ENCODE results near the gene PDE6C. TPM values are rescaled to one million over a fixed set of nuclear protein-coding genes. Genes with fewer than 3 reads are reported as not detected.

Gene PDE6C
- total and polyA plus RNA-seq, 4 experiments from 2014 or later: not detected

DNA sequence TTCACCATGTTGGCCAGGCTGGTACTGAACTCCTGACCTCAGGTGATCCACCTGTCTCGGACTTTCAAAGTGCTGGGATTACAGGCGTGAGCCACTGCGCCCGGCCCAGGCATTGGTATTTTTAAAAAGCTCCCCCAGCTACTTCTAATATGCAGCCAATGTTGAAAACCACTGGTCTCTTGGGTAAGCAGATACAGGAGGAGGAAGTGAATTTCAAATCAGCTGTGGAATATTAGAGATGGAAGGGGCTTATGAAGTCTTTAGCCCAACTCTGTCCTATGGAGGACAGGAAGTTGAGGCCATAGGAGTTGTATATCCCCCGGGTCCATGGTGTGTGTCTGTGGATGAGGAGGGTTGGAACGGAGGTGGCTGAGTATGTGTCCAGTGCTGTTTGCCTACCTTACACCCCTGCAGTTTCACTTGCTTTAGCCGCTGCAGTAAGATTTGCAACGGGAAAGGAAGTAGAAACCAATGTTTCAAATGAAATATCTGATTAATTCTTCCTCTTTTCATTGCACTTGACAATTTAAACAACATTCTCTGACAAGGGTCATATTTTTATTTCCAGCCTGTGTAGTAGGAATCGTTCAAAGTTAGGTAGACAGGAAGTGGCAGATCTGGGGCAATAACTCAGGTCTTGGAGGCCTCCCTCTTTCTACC is 3.4 kb downstream of the PDE6C start:
- intact Hi-C loops (cut with micrococcal nuclease): no loop called here
- no peak overlapping the region for H3K27ac Mint-ChIP-seq
- peak overlapping the region in 1 of 8 donors; percentile 23 for H3K4me3 Mint-ChIP-seq
- H3K27ac ChIP-seq (ENCODE audit: low read depth, low read length): no peak overlapping the region
- H3K27me3 Mint-ChIP-seq: peaks cover 2 to 5% of the 10 kb centered on the region in 2 donors
- DNase-seq: no peak
- H3K9me3 Mint-ChIP-seq: no peaks in the 10 kb centered on the region
- no peaks in the 10 kb centered on the region for H3K36me3 ChIP-seq (ENCODE audit: insufficient read depth, low read length)
- H3K36me3 Mint-ChIP-seq: no peaks in the 10 kb centered on the region
- H3K4me1 ChIP-seq (ENCODE audit: insufficient read depth, low read length): no peaks in the 10 kb centered on the region
- no peaks in the 10 kb centered on the region for H3K9me3 ChIP-seq (ENCODE audit: control insufficient read depth in 1 of 2, low read length in 2 of 2)
- CTCF ChIA-PET (ENCODE audit: partially characterized antibody): no interaction called here
- POLR2A ChIA-PET (ENCODE audit: partially characterized antibody): no interaction called here
- no peak overlapping the region for H3K4me3 ChIP-seq (ENCODE audit: low read length in 2 of 2)
- peaks cover 0 to 4% (median 0%) of the 10 kb centered on the region in 4 donors for H3K4me1 Mint-ChIP-seq
- H3K27me3 ChIP-seq (ENCODE audit: insufficient read depth, low read length): no peaks in the 10 kb centered on the region

DNA sequence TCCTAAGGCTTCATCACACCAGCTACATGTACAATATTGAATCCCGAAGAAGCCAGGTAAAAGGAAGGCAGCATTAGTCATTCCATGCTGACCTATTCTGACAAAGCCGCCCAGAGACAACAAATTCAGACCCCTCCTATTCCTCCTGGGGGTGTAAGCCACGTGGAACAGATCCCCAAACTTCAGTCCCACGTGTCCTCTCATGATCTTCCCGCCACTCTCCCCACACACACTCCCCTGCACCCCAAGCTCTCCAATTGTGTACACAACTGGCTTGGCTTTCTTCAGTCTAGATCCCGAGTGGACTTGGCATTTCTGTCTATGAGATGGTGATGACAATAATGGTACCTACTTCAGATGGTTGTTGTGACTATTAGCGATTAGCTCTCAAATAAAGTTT is 8.6 kb downstream of the PDE6C start:
- no peak overlapping the region for H3K4me3 Mint-ChIP-seq
- H3K27ac Mint-ChIP-seq: no peak overlapping the region
- peaks cover 9 to 17% of the 10 kb centered on the region in 2 donors for H3K27me3 Mint-ChIP-seq
- no peak overlapping the region for H3K27ac ChIP-seq (ENCODE audit: low read depth, low read length)
- H3K36me3 ChIP-seq (ENCODE audit: insufficient read depth, low read length): no peaks in the 10 kb centered on the region
- no peaks in the 10 kb centered on the region for H3K36me3 Mint-ChIP-seq
- H3K4me1 ChIP-seq (ENCODE audit: insufficient read depth, low read length): no peaks in the 10 kb centered on the region
- no peaks in the 10 kb centered on the region for H3K27me3 ChIP-seq (ENCODE audit: insufficient read depth, low read length)
- H3K4me1 Mint-ChIP-seq: peaks cover 0 to 4% (median 0%) of the 10 kb centered on the region in 4 donors
- DNase-seq: no peak
- POLR2A ChIA-PET (ENCODE audit: partially characterized antibody): no interaction called here
- intact Hi-C loops (cut with micrococcal nuclease): no loop called here
- no peaks in the 10 kb centered on the region for H3K9me3 Mint-ChIP-seq
- H3K4me3 ChIP-seq (ENCODE audit: low read length in 2 of 2): no peak overlapping the region
- H3K9me3 ChIP-seq (ENCODE audit: control insufficient read depth in 1 of 2, low read length in 2 of 2): no peaks in the 10 kb centered on the region
- CTCF ChIA-PET (ENCODE audit: partially characterized antibody): no interaction called here

DNA sequence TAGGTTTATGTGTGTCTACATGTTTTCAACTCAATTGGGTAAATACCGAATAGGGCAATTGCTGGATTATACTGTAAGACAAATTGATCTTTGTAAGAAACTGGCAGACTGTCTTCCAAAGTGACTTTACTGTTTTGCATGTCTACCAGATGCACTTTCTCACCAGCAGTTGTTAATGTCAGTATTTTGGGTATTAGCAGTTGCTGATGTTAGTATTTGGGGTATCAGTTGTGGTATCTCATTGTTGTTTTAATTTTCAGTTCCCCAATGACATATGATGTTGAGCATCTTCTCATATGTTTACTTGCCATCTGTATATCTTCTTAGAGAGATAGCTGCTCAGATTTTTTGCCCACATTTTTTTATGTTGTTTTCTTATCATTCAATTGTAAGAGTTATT is 10.6 kb downstream of the PDE6C start:
- Mint-ChIP-seq H3K4me3 (no peak overlapping the region), H3K27ac (no peak overlapping the region), H3K27me3 (peaks cover 9 to 15% of the 10 kb centered on the region in 2 donors), H3K36me3 (no peaks in the 10 kb centered on the region), H3K4me1 (no peaks in the 10 kb centered on the region), H3K9me3 (no peaks in the 10 kb centered on the region)
- Histone ChIP-seq H3K9me3 (ENCODE audit: control insufficient read depth in 1 of 2, low read length in 2 of 2) (no peaks in the 10 kb centered on the region), H3K36me3 (ENCODE audit: insufficient read depth, low read length) (no peaks in the 10 kb centered on the region), H3K27me3 (ENCODE audit: insufficient read depth, low read length) (no peaks in the 10 kb centered on the region), H3K27ac (ENCODE audit: low read depth, low read length) (no peak overlapping the region), H3K4me1 (ENCODE audit: insufficient read depth, low read length) (no peaks in the 10 kb centered on the region), H3K4me3 (ENCODE audit: low read length in 2 of 2) (no peak overlapping the region)
- intact Hi-C loops (cut with micrococcal nuclease): no loop called here
- DNase-seq: no peak
- ChIA-PET CTCF (ENCODE audit: partially characterized antibody) (no interaction called here), POLR2A (ENCODE audit: partially characterized antibody) (no interaction called here)

DNA sequence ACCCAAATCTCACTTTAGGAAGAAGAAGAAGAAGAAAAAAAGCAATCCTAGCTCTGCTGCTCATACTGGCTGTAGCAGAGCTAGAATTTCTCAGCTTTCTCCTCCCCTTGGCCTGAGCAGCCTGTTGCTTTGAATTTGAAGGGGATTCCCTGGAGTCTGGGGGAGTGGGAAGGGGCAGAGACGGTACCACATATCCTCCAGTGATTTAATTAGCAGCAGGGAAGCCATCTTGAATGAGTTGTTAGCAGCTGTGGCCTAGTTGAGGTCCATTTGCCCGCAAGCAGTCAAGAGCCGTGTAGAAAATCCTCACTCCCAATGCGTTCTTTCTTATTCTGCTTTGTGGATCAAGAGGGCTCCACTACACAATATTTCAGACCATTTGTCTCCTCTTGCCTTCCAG is 16.5 kb downstream of the PDE6C start:
- no peaks in the 10 kb centered on the region for H3K4me1 Mint-ChIP-seq
- intact Hi-C loops (cut with micrococcal nuclease): no loop called here
- no peaks in the 10 kb centered on the region for H3K36me3 Mint-ChIP-seq
- no peak overlapping the region for H3K27ac Mint-ChIP-seq
- no peak overlapping the region for H3K4me3 Mint-ChIP-seq
- no peak overlapping the region for H3K4me3 ChIP-seq (ENCODE audit: low read length in 2 of 2)
- ChIA-PET CTCF (ENCODE audit: partially characterized antibody) (no interaction called here), POLR2A (ENCODE audit: partially characterized antibody) (no interaction called here)
- no peaks in the 10 kb centered on the region for H3K9me3 ChIP-seq (ENCODE audit: control insufficient read depth in 1 of 2, low read length in 2 of 2)
- H3K4me1 ChIP-seq (ENCODE audit: insufficient read depth, low read length): no peaks in the 10 kb centered on the region
- no peak overlapping the region for H3K27ac ChIP-seq (ENCODE audit: low read depth, low read length)
- peaks cover 0 to 2% (median 0%) of the 10 kb centered on the region in 8 donors for H3K9me3 Mint-ChIP-seq
- no peak for DNase-seq
- H3K27me3 ChIP-seq (ENCODE audit: insufficient read depth, low read length): no peaks in the 10 kb centered on the region
- H3K27me3 Mint-ChIP-seq: peaks cover 11 to 19% of the 10 kb centered on the region in 2 donors
- no peaks in the 10 kb centered on the region for H3K36me3 ChIP-seq (ENCODE audit: insufficient read depth, low read length)

DNA sequence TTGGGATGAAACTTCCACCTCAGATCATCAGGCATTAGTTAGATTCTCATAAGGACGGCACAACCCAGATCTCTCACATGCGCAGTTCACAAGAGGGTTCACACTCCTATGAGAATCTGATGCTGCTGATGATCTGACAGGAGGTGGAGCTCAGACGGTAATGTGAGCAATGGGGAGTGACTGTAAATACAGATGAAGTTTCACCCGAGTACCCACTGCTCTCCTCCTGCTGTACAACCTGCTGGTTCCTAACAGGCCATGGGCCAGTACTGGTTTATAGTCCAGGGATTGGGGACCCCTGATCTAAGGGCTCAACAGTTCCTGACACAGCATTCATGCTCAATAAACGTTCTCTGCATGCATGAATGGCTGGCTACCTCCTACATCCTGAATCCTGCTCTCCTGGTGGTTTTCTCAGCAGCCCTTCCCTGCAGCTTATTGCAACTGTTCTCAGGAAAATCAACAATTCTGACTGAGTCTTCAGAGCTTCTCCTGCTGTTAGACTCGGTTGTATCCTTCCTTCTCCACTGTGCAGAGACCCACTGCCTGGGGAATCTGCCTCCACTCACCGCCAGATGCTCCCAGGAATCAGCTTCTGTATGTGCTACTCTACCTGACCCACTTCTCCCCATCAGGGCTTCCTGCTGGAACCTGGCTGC is 17.4 kb downstream of the PDE6C start:
- no peaks in the 10 kb centered on the region for H3K36me3 Mint-ChIP-seq
- no peak overlapping the region for H3K4me3 ChIP-seq (ENCODE audit: low read length in 2 of 2)
- H3K27me3 Mint-ChIP-seq: peaks cover 11 to 19% of the 10 kb centered on the region in 2 donors
- intact Hi-C loops (cut with micrococcal nuclease): no loop called here
- ChIA-PET CTCF (ENCODE audit: partially characterized antibody) (no interaction called here), POLR2A (ENCODE audit: partially characterized antibody) (no interaction called here)
- no peaks in the 10 kb centered on the region for H3K4me1 Mint-ChIP-seq
- no peak overlapping the region for H3K27ac ChIP-seq (ENCODE audit: low read depth, low read length)
- H3K4me3 Mint-ChIP-seq: no peak overlapping the region
- H3K9me3 Mint-ChIP-seq: peaks cover 0 to 2% (median 0%) of the 10 kb centered on the region in 8 donors
- no peaks in the 10 kb centered on the region for H3K27me3 ChIP-seq (ENCODE audit: insufficient read depth, low read length)
- no peaks in the 10 kb centered on the region for H3K9me3 ChIP-seq (ENCODE audit: control insufficient read depth in 1 of 2, low read length in 2 of 2)
- no peaks in the 10 kb centered on the region for H3K4me1 ChIP-seq (ENCODE audit: insufficient read depth, low read length)
- peak overlapping the region in 1 of 7 donors; percentile 24 for H3K27ac Mint-ChIP-seq
- H3K36me3 ChIP-seq (ENCODE audit: insufficient read depth, low read length): no peaks in the 10 kb centered on the region
- no peak for DNase-seq

DNA sequence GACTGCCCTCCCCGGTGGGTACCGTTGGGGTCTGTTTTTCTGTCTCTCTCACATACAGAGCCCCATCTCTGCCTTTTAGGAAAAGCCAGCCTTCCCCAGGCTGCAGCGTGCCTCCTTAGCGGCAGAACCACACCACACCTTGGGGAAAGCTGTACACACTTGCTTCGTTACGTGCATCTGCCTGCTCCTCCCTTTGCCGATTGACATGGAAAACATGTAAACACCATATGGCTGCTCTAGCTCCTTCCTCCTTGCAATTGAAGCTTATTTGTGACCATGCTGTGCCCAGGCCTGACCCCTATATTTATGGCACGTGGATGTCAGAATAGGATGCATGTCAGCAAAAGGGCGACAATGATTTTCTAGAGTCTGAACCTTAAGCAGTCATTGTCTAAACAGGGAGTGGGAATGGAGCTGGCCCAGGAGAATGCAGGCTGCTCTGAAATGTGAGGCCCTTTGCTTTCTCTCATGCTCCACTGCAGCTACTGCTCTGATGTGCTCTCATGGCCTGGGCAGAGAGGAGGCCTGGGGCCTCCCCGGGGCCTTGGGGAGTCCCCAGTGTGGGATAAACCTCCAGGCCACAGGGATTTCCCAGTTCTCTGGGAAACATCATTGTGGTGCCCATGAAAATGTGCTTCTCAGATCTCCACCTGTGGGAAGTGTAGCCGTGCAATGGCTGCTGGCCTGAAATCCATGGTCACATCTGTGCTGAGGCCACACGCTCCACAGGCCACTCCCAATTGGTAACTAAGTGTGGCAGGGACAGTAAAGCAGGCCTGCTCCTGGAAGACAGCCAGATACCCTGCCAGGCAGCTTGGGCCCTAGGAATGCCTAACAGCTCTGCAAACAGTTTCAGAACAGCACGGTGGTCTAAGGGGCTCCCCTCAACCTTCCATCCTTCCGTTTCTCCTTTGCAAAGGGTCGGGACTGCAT is 18.6 kb downstream of the PDE6C start:
- no peak overlapping the region for H3K4me3 ChIP-seq (ENCODE audit: low read length in 2 of 2)
- Mint-ChIP-seq H3K36me3 (no peaks in the 10 kb centered on the region), H3K27me3 (peaks cover 8 to 13% of the 10 kb centered on the region in 2 donors), H3K9me3 (peaks cover 0 to 2% (median 0%) of the 10 kb centered on the region in 8 donors), H3K27ac (peak overlapping the region in 1 of 7 donors; percentile 41), H3K4me3 (no peak overlapping the region), H3K4me1 (no peaks in the 10 kb centered on the region)
- ChIA-PET CTCF (ENCODE audit: partially characterized antibody) (no interaction called here), POLR2A (ENCODE audit: partially characterized antibody) (no interaction called here)
- no peaks in the 10 kb centered on the region for H3K4me1 ChIP-seq (ENCODE audit: insufficient read depth, low read length)
- no peaks in the 10 kb centered on the region for H3K36me3 ChIP-seq (ENCODE audit: insufficient read depth, low read length)
- H3K27me3 ChIP-seq (ENCODE audit: insufficient read depth, low read length): no peaks in the 10 kb centered on the region
- H3K9me3 ChIP-seq (ENCODE audit: control insufficient read depth in 1 of 2, low read length in 2 of 2): no peaks in the 10 kb centered on the region
- intact Hi-C loops (cut with micrococcal nuclease): no loop called here
- no peak for DNase-seq
- H3K27ac ChIP-seq (ENCODE audit: low read depth, low read length): no peak overlapping the region

DNA sequence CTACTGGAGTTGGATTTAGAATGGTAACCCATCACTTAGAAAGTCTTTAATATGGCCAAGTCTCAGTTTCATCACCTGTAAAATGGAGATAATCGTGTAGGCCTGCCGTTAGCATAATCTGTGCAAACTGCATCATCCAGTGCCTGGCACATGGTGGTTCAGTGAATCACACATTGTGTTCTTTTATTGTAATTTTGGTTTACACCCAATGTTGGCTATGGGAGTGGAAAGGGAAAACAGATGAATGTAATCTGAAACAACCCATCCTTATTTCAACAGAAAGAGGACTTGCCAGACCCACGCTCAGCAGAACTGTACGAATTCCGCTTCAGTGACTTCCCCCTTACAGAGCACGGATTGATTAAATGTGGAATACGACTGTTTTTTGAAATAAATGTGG is 27.5 kb downstream of the PDE6C start:
- Histone ChIP-seq H3K4me1 (ENCODE audit: insufficient read depth, low read length) (no peaks in the 10 kb centered on the region), H3K9me3 (ENCODE audit: control insufficient read depth in 1 of 2, low read length in 2 of 2) (no peaks in the 10 kb centered on the region), H3K27me3 (ENCODE audit: insufficient read depth, low read length) (peaks cover 4% of the 10 kb centered on the region), H3K36me3 (ENCODE audit: insufficient read depth, low read length) (no peaks in the 10 kb centered on the region), H3K4me3 (ENCODE audit: low read length in 2 of 2) (no peak overlapping the region), H3K27ac (ENCODE audit: low read depth, low read length) (no peak overlapping the region)
- no peaks in the 10 kb centered on the region for H3K36me3 Mint-ChIP-seq
- DNase-seq: no peak
- H3K9me3 Mint-ChIP-seq: peaks cover 0 to 3% (median 0%) of the 10 kb centered on the region in 8 donors
- intact Hi-C loops (cut with micrococcal nuclease): no loop called here
- no peaks in the 10 kb centered on the region for H3K4me1 Mint-ChIP-seq
- POLR2A ChIA-PET (ENCODE audit: partially characterized antibody): no interaction called here
- no peak overlapping the region for H3K4me3 Mint-ChIP-seq
- CTCF ChIA-PET (ENCODE audit: partially characterized antibody): no interaction called here
- H3K27me3 Mint-ChIP-seq: peaks cover 5 to 10% of the 10 kb centered on the region in 2 donors
- H3K27ac Mint-ChIP-seq: no peak overlapping the region
